Activated CD8-positive, alpha-beta memory T cell treated with anti-CD3 and anti-CD28 coated beads, Interleukin-2, amount 50 U/mL, for 4 hours (primary cell): Measurements from ENCODE around the gene PPFIA3.

Experiments
- DNase-seq: peaks from one replicate; pipeline ENCODE4 v3.0.0-alpha.2; 2020

PPFIA3 gene

DNA sequence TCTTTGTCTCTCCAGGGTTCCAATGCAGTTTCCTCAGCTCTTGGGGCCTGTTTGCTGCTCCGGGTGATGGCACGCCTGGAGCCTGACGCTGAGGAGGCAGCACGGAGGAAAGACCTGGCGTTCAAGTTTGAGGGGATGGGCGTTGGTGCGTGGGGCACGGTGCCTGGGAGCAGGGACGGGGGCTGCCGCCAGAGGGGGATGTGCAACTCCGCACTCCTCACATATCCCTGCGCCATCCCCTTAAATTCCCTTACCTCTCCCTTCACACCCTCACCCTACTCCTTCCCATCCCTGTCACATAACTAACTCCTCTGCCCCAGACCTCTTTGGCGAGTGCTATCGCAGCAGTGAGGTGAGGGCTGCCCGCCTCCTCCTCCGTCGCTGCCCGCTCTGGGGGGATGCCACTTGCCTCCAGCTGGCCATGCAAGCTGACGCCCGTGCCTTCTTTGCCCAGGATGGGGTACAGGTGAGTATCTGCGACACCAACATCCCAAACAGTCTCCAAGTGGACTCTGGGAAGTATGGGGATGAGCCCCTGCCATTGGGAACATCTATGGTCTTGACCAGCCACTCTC is 69.4 kb downstream of the PPFIA3 start:
- DNase-seq: no peak

DNA sequence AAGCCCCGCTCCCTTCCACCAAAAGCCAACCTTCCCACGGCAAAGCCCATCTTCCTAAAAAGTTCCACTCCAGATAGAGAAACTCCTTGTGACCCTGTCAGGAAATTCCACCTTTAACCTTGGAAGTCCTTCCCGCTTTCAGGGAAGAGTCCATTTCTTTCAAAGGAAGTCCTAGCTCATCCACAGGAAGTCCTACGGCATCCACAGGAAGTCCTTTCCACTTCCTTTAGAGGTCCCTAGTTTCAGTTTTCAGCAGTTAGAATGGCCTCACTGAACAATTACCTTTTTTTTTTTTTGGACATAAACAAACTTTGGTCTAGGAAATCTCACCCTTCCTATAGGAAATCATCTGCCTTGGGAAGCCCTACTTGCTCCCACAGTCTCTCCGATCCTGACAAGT is 69.9 kb downstream of the PPFIA3 start:
- DNase-seq: no peak

DNA sequence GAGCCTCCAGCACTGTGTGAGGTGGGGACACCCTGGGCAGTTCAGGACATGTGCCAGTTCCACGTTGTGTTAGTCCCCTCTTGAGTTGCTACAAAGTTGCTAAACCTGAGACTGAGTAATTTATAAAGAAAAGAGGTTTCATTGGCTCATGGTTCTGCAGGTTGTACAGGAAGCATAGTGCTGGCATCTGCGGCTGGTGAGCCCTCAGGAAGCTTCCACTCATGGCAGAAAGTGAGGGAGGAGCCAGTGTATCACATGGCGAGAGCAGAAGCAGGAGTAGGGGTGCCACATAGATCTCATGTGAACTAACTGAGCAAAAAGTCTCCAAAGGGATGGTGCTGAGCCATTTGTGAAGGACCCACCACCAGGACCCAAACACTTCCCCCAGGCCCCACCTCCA is 71.4 kb downstream of the PPFIA3 start:
- no peak for DNase-seq

DNA sequence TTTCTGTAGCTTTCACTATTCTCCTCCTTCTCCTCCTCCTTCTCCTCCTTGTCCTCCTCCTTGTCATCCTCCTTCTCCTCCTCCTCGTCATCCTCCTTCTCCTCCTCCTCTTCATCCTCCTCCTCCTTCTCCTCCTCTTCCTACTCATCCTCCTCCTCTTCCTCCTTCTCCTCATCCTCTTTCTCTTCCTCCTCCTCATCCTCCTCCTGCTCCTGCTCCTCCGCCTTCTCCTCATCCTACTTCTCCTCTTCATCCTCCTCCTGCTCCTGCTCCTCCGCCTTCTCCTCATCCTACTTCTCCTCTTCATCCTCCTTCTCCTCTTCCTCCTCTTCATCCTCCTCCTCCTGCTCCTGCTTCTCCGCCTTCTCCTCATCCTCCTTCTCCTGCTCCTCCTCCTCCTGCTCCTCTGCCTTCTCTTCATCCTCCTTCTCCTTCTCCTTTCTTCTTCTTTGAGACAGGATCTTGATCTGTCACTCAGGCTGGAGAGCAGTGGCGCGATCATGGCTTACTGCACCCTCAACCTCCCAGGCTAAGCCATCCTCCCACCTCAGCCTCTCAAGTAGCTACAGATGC is 74.6 kb downstream of the PPFIA3 start:
- DNase-seq: no peak

DNA sequence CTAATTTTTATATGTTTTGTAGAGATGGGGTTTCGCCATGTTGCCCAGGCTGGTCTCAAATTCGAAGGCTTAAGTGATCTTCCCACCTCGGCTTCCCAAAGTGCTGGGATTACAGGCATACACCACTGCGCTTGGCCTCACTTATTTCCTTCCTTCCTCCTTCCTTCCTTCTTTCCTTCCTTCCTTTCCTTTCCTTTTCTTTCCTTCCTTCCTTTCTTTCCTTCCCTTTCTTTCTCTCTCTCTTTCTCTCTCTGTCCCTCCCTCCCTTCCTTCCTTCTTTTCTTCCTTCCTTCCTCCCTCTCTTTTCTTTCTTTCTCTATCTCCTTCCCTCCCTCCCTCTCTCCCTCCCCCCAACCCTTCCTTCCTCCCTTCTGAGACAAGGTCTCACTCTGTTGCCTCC is 75.1 kb downstream of the PPFIA3 start:
- no peak for DNase-seq

DNA sequence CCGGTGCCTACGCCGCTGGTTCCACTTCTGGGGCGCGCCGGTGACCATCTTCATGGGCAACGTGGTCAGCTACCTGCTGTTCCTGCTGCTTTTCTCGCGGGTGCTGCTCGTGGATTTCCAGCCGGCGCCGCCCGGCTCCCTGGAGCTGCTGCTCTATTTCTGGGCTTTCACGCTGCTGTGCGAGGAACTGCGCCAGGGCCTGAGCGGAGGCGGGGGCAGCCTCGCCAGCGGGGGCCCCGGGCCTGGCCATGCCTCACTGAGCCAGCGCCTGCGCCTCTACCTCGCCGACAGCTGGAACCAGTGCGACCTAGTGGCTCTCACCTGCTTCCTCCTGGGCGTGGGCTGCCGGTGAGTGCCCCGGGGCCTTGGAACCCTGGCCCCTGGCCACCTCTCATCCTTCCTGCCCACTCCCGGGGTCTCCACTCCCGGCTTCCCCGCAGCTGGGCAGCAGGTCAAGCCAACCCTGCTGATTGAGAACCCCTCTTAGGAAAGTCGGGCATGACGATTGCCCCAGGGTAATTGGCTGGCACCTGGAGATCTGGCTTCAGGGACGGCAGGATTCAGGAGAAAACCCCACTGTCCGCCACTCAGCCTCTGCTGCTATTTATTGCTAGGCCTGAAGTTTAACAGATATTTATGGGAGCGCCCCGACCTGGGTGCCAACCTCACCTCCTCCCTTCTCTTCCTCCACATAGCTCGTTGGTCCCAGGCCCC is 77.3 kb downstream of the PPFIA3 start:
- DNase-seq: no peak

DNA sequence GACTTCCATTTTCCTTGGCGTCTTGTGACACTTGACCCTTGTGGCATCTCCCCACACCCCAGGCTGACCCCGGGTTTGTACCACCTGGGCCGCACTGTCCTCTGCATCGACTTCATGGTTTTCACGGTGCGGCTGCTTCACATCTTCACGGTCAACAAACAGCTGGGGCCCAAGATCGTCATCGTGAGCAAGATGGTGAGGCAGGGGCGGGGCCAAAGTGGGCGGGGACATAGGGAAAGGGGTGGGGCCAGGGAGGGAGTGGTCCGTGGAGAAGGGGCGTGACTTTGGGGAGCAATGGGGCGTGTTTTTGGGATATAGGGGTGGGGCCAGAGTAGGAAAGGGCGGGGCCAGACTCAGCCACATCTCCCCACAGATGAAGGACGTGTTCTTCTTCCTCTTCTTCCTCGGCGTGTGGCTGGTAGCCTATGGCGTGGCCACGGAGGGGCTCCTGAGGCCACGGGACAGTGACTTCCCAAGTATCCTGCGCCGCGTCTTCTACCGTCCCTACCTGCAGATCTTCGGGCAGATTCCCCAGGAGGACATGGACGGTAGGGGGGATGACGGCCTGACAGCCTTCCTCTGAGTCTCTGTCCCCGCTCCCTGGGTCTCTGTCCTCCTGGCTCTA is 81.0 kb downstream of the PPFIA3 start:
- no peak for DNase-seq
